GM23338 (cell line): ENCODE measurements around the gene SYT17. TPM values are rescaled to one million over a fixed set of nuclear protein-coding genes. Genes with fewer than 3 reads are reported as not detected.

Source experiments
- ATAC-seq: fragments of 200-7000 bp; cut with Tn5 transposase; 3 replicates; pipeline ENCODE4 v1.9.1; 2020
- DNase-seq: peaks from one replicate; pipeline ENCODE4 v3.0.0-alpha.2; 2015; ENCODE audit warnings: low spot score
- H2AFZ ChIP-seq: fragments of 200-600 bp; sonication (generic); 2 replicates; pipeline ENCODE4 v1.8.0; 2016; ENCODE audit warnings: antibody characterized with exemption, mild to moderate bottlenecking, moderate library complexity
- H3F3A ChIP-seq: fragments of 200-600 bp; sonication (generic); replicated peaks from 2 replicates; pipeline ENCODE4 v1.8.0; 2017; ENCODE audit warnings: antibody characterized with exemption, mixed run types, low read depth
- H3K27ac ChIP-seq: fragments of 200-600 bp; sonication (generic); 2 replicates; pipeline ENCODE4 v1.6.1; 2016; ENCODE audit warnings: low read depth
- H3K27me3 ChIP-seq: fragments of 200-600 bp; sonication (generic); 2 replicates; pipeline ENCODE4 v1.8.0; 2016; ENCODE audit warnings: mild to moderate bottlenecking, mixed run types, moderate library complexity; ENCODE audit not compliant: insufficient read depth
- H3K36me3 ChIP-seq: fragments of 200-600 bp; sonication (generic); 2 replicates; pipeline ENCODE4 v1.8.0; 2016; ENCODE audit warnings: mild to moderate bottlenecking; ENCODE audit not compliant: insufficient read depth
- H3K4me1 ChIP-seq: fragments of 200-600 bp; sonication (generic); 2 replicates; pipeline ENCODE4 v1.8.0; 2016; ENCODE audit warnings: mild to moderate bottlenecking, moderate library complexity; ENCODE audit not compliant: insufficient read depth
- H3K4me2 ChIP-seq: fragments of 200-600 bp; sonication (generic); 2 replicates; pipeline ENCODE4 v1.7.1; 2017; ENCODE audit warnings: mixed run types
- H3K4me3 ChIP-seq: fragments of 200-600 bp; sonication (generic); 2 replicates; pipeline ENCODE4 v1.6.1; 2016; ENCODE audit warnings: mixed run types
- H3K79me2 ChIP-seq: fragments of 200-600 bp; sonication (generic); replicated peaks from 2 replicates; pipeline ENCODE4 v1.8.0; 2017; ENCODE audit warnings: mild to moderate bottlenecking; ENCODE audit not compliant: insufficient read depth
- H3K9me2 ChIP-seq: fragments of 200-600 bp; sonication (generic); 2 replicates; pipeline ENCODE4 v1.8.0; 2017; ENCODE audit not compliant: insufficient read depth
- H4K20me1 ChIP-seq: fragments of 200-600 bp; sonication (generic); replicated peaks from 2 replicates; pipeline ENCODE4 v1.8.0; 2017; ENCODE audit warnings: mild to moderate bottlenecking; ENCODE audit not compliant: insufficient read depth
- H3K27ac Mint-ChIP-seq: 2 replicates; pipeline ENCODE4 v1.8.0; 2020; ENCODE audit warnings: inconsistent platforms, mild to moderate bottlenecking, moderate library complexity, mixed read lengths
- H3K27me3 Mint-ChIP-seq: 3 replicates; pipeline ENCODE4 v1.8.0; 2022; ENCODE audit warnings: low read depth, mild to moderate bottlenecking, moderate library complexity, mixed read lengths, inconsistent platforms; ENCODE audit not compliant: insufficient read depth, poor library complexity
- H3K36me3 Mint-ChIP-seq: 3 replicates; pipeline ENCODE4 v1.8.0; 2021; ENCODE audit warnings: low read depth, mild to moderate bottlenecking, inconsistent platforms, moderate library complexity, mixed read lengths
- H3K4me1 Mint-ChIP-seq: 3 replicates; pipeline ENCODE4 v1.8.0; 2020; ENCODE audit warnings: mild to moderate bottlenecking, inconsistent platforms, mixed read lengths
- H3K4me3 Mint-ChIP-seq: 3 replicates; pipeline ENCODE4 v1.8.0; 2021; ENCODE audit warnings: moderate library complexity, mild to moderate bottlenecking, inconsistent platforms, mixed read lengths
- H3K9me3 Mint-ChIP-seq: 3 replicates; pipeline ENCODE4 v1.8.0; 2020; ENCODE audit warnings: moderate library complexity, mild to moderate bottlenecking, inconsistent platforms, mixed read lengths
- JUNB ChIP-seq: IDR thresholded peaks from one replicate; pipeline ENCODE4 v1.6.1; 2016; ENCODE audit warnings: antibody characterized with exemption; ENCODE audit not compliant: unreplicated experiment
- POLR2AphosphoS5 ChIP-seq: IDR thresholded peaks from 2 replicates; pipeline ENCODE4 v1.6.1; 2016; ENCODE audit warnings: antibody characterized with exemption, low read depth
- STAT1 ChIP-seq: IDR thresholded peaks from one replicate; pipeline ENCODE4 v1.6.1; 2016; ENCODE audit warnings: antibody characterized with exemption; ENCODE audit not compliant: unreplicated experiment
- ZNF462 ChIP-seq: fragments of 250-450 bp; sonication (Bioruptor Pico); IDR thresholded peaks from 2 replicates; pipeline ENCODE4 v1.5.0; 2020; ENCODE audit warnings: mild to moderate bottlenecking, moderate library complexity
- polyA plus RNA-seq: library from polyadenylated mRNA; unstranded; fragments of >200 nt; fragmentation: Nextera tagmentation; extraction: Ambion mirVana; gene quantifications from 2 replicates; pipeline ENCODE4 v1.2.1, GENCODE V29; 2016
- total RNA-seq: library from RNA; depleted of rRNA; stranded (reverse); fragments of >200 nt; shearing (Covaris generic); gene quantifications from 2 replicates; pipeline ENCODE4 v1.2.3, GENCODE V29; 2014
- TF ChIP-seq, protein P1 (sequence below), 2 experiments: fragments of 200-600 bp in 1 of 2; sonication (generic) in 1 of 2; conservative IDR thresholded peaks; 2 replicates each; pipeline versions ENCODE4 v1.5.1 to v1.6.1; 2016 to 2017; ENCODE audit warnings: antibody characterized with exemption in 2 of 2, low read depth in 2 of 2, mild to moderate bottlenecking in 2 of 2, moderate library complexity in 1 of 2

The SYT17 gene
- total and polyA plus RNA-seq, 2 experiments from 2014 or later: 5.3 to 9.5 TPM

DNA sequence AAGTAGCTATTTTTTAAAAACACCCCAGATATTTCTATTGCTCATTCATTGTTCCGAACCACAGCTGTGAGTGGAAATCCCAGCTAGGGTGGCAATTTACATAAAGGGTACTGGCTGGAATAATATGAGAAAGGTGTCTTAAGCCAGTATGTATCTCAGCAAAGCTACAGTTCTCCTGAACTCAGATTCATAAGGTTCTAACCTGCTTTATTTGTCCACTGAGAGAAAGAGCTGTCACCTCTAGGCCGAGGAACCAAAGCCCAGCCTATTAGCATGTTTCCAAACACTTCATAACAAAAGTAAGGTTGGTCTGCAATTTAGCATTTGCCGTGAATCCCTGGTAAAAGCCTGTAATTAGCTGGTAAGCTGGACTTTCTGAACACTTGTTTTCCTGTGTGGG lies 60.5 kb downstream of the SYT17 start:
- Histone ChIP-seq H4K20me1 (no peaks in the 10 kb centered on the region), H3K79me2 (no peaks in the 10 kb centered on the region), H3K4me3 (no peak overlapping the region), H3K4me2 (no peak overlapping the region), H3K27ac (no peak overlapping the region), H3K36me3 (no peaks in the 10 kb centered on the region), H2AFZ (no peak overlapping the region), H3K9me2 (no peaks in the 10 kb centered on the region), H3K4me1 (peaks cover 10% of the 10 kb centered on the region; the same call in 1 of the 2 replicates), H3K27me3 (no peaks in the 10 kb centered on the region), H3F3A (no peaks in the 10 kb centered on the region)
- Mint-ChIP-seq H3K9me3 (no peaks in the 10 kb centered on the region; the same call in 2 of the 3 replicates), H3K27me3 (peaks cover 4% of the 10 kb centered on the region), H3K27ac (no peak overlapping the region), H3K4me1 (peaks cover 17% of the 10 kb centered on the region), H3K4me3 (no peak overlapping the region), H3K36me3 (peaks cover 18% of the 10 kb centered on the region; the same call in 2 of the 3 replicates)
- ATAC-seq: no peak
- DNase-seq: no peak
- TF ChIP-seq POLR2AphosphoS5 (no peak), STAT1 (no peak), JUNB (no peak), ZNF462 (CRISPR knock-in tag) (no peak)
- TF ChIP-seq, protein P1, sequence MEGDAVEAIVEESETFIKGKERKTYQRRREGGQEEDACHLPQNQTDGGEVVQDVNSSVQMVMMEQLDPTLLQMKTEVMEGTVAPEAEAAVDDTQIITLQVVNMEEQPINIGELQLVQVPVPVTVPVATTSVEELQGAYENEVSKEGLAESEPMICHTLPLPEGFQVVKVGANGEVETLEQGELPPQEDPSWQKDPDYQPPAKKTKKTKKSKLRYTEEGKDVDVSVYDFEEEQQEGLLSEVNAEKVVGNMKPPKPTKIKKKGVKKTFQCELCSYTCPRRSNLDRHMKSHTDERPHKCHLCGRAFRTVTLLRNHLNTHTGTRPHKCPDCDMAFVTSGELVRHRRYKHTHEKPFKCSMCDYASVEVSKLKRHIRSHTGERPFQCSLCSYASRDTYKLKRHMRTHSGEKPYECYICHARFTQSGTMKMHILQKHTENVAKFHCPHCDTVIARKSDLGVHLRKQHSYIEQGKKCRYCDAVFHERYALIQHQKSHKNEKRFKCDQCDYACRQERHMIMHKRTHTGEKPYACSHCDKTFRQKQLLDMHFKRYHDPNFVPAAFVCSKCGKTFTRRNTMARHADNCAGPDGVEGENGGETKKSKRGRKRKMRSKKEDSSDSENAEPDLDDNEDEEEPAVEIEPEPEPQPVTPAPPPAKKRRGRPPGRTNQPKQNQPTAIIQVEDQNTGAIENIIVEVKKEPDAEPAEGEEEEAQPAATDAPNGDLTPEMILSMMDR (conservative IDR thresholded peaks at IDR 0.05; ENCODE audit: low read depth in 2 of 2): no peak
